Activated naive CD4-positive, alpha-beta T cell treated with anti-CD3 and anti-CD28 coated beads, Interleukin-2, amount 50 U/mL, for 72 hours (primary cell): Measurements from ENCODE around the gene EIF4G3. TPM values are rescaled to one million over a fixed set of nuclear protein-coding genes. Genes with fewer than 3 reads are reported as not detected.

Experiments
- ATAC-seq, 2 donors: fragments of 150-1000 bp; cut with Tn5 transposase; 2 replicates each; pipeline ENCODE4 v1.10.0; 2021; ENCODE audit warnings: mild to moderate bottlenecking in 2 of 2, moderate library complexity in 2 of 2
- DNase-seq, 2 donors: peaks; one replicate each; pipeline ENCODE4 v3.0.0; 2021 to 2022; ENCODE audit warnings: low spot score in 2 of 2
- H3K27ac Mint-ChIP-seq, 2 donors: one replicate each; pipeline ENCODE4 v1.8.0; 2022; ENCODE audit warnings: mild to moderate bottlenecking in 2 of 2, mixed read lengths in 2 of 2
- H3K36me3 Mint-ChIP-seq, 2 donors: one replicate each; pipeline ENCODE4 v1.8.0; 2022; ENCODE audit warnings: mixed read lengths in 2 of 2
- H3K9me3 Mint-ChIP-seq, 2 donors: one replicate each; pipeline ENCODE4 v1.8.0; 2022; ENCODE audit warnings: mixed read lengths in 2 of 2
- total RNA-seq, 2 donors: library from RNA; stranded (reverse); gene quantifications; one replicate each; pipeline ENCODE4 v1.2.3, GENCODE V29; 2022

Gene EIF4G3
- total RNA-seq, 2 donors from 2014 or later = 38.4 to 45.1 TPM

DNA sequence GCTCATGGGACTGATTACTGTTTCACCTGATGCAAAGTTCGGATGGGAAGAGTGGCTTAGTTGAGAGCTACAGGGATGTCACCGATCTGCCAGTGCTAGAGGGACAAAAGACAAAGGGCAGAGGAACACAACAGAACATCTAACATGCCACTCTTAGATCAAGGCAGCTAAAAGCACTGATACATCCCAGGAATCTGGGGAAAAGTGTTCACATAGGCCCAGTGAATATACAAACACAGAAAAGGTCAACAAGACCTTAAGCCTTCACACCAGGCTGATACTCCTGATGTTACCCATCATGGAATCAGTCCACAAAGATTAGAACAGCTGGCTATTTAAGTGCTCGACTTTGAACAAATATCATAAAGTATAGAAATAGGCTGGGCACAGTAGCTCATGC lies 163.2 kb downstream of the EIF4G3 start:
- no peak overlapping the region for H3K27ac Mint-ChIP-seq
- ATAC-seq (no peak), DNase-seq (no peak)

DNA sequence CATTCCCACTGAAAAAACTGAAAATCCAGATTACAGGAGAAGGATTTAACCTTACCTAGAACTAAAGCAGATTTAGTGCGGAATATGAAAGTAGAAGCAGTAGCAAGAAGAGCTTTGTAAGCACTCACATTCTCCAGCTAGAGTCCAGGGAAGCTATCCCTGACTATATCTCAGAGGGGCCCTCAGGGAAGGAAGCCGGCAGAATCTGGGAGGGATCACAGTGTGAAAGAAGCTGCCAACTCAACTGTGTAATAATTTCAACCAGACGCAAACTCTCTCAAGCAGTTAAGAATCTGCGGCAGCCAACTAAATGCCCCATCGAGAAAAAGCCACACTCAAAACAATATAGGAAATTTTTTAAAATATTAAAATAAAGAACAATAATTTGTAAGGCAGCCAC lies 163.8 kb downstream of the EIF4G3 start:
- Mint-ChIP-seq H3K9me3 (no peaks in the 10 kb centered on the region), H3K27ac (no peak overlapping the region), H3K36me3 (peaks cover 6 to 7% of the 10 kb centered on the region in 2 donors)
- DNase-seq (no peak), ATAC-seq (no peak)

More for the DNA sequence above, 163.2 kb downstream of the EIF4G3 start:
- Mint-ChIP-seq H3K9me3 (no peaks in the 10 kb centered on the region), H3K36me3 (peaks cover 6 to 9% of the 10 kb centered on the region in 2 donors)

DNA sequence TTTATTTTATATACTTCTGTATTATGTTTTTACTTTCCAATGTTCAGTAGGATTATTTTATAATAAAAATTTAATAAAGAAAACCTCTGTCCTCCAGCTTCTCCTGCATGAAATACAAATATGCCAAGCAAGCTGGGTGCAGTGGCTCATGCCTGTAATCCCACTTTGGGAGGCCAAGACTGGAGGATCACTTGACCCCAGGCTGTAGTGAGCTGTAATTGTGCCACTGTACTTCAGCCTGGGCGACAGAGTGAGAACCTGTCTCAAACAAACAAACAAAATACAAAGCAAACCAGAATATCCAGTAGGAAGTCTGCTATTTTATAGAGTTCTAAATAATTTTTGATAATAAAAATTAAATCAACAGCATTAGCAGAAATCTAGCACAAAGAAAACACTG lies 168.8 kb downstream of the EIF4G3 start:
- ATAC-seq (no peak), DNase-seq (no peak)
- Mint-ChIP-seq H3K36me3 (no peaks in the 10 kb centered on the region), H3K9me3 (no peaks in the 10 kb centered on the region), H3K27ac (no peak overlapping the region)

DNA sequence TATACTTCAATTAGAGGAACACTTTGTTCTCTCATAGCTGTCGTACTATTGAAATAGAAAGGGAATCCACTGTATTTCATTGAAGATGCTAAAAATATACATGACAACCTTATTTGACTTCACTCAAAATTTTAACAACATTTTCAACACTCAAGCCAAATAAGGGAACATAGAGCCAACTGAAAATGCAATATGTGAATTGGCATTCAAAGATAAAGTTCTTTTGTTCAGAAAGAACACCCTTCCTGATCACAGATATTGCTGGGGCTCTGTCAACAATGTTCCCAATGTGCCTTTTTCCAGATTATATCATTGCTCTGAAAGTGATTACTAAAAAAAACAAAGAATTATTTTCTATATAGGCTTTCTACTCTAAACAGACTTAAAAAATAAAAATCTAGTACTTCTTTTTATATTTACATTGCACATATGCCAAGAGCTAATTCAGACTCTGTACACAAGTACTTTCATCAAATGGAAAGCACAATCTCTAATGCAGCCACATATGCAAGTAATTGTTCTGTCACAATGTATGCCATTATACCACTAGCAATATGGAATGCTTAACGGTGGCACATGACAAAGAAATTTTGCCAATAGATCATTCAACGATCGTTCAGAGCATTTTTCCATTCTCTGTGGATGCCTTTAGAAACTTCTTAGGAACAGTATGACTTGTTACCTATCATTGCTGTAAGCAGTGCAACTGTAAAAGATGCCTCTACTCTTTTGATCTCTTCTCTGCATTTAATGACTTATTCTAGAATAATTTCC lies 171.0 kb downstream of the EIF4G3 start:
- no peak for DNase-seq
- H3K36me3 Mint-ChIP-seq = no peaks in the 10 kb centered on the region

DNA sequence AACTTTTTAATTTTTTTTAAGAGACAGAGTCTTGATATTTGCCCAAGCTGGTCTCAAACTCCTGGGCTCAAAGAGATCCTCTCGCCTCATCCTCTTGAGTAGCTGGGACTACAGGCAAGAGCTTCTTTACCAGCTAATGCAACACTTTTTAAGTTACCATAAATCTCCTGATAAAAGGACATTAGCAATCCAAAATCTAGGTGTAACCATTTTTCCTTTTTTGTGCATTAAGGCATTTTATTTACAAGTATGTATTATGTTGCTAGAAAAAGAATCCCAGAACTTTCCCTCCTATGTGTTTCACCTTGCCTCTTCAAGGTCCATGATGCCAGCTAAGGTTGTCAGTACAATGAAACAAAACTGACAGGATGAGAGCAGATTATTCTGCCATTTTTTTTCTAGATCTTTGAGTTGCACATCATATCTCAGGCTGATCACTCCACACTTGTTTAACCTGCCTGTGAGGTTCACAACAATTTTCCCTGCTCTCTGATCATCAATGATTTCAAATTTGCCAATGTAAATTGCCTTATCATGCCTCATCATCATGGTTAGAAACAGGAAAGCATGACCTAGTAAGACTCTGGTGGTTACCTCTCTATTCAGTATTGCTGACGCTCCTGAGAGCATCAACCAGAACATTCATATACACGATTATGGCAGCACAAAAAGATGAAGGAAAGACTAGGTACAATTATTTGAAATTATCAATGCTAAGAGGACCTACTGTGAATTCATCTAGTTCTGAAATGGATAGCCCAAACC lies 173.2 kb downstream of the EIF4G3 start:
- no peak for ATAC-seq
- Mint-ChIP-seq H3K27ac (no peak overlapping the region), H3K36me3 (no peaks in the 10 kb centered on the region), H3K9me3 (no peaks in the 10 kb centered on the region)
- DNase-seq = no peak

More for the DNA sequence above, 171.0 kb downstream of the EIF4G3 start:
- H3K27ac Mint-ChIP-seq = no peak overlapping the region
- no peaks in the 10 kb centered on the region for H3K9me3 Mint-ChIP-seq
- ATAC-seq = no peak

DNA sequence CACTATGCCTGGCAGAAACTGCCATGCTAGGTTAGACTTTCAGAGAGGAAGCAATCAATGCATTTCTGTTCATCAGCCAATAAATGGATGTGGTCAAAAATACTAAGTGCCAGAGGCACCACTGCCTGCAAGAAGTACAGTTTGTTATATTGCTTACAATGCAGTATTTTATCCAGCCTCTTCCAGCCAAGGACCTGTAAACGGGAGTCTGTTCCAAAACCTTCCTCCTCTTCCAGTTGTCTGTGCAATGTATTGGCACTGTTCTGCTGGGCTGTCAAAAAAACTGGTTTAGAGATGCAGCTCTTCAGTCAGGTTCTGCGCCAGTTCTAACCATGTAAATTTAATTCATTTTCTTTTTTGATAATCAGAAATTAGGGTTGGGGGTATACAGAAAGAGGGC lies 175.7 kb downstream of the EIF4G3 start:
- DNase-seq (no peak), ATAC-seq (no peak)
- H3K9me3 Mint-ChIP-seq = no peaks in the 10 kb centered on the region
- no peak overlapping the region for H3K27ac Mint-ChIP-seq
- H3K36me3 Mint-ChIP-seq = no peaks in the 10 kb centered on the region

DNA sequence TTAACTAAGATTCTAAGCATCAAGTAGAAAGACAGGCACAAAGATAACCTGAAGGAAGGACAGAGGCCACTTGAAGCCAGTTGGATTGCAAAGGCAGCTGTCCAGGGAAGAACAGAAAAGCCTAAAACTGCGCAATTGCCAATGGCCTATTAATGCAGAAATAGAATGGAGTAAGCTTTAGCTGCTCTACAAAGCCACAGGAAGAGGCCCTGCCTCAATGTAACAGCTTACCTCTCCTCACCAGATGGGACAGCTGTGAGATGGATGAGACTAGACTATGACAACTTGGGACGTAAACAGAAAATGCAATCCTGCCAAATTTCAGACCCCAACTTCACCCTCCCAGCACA lies 176.5 kb downstream of the EIF4G3 start:
- no peak for ATAC-seq
- no peak overlapping the region for H3K27ac Mint-ChIP-seq

DNA sequence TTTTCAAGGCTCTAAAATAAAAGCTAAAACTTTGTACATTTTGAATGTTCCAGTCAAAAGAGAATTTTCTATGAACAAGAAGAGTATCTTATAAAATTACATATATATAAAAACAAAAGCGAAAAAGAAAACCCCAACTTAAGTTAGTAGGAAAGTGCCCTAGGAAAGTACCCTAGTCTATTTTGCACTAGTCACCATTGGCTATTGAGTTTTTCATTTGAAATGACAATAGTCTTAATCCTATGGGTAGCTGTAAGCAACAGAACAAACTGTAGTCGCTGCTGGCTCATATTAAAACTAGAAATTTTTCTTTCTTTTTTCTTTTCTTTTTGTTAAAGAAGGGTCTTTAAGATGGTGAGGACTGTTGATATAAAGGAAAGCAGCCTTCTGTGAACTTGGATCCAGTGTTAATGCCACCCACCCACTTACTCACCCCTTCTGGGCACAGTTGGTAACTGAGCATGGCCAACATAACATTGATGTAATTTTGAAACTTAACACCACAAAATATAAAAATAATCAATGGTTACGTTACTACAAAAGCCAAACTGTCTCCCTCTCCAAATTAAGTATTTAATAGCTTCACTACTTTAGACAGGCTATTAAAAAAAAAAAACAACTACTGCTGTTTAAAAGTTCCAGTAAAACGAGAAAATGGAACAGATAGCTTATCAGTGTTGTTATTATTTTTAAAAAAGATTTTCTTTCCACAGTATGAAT lies 177.0 kb downstream of the EIF4G3 start:
- DNase-seq (no peak), ATAC-seq (no peak)
- Mint-ChIP-seq H3K27ac (no peak overlapping the region), H3K36me3 (no peaks in the 10 kb centered on the region), H3K9me3 (no peaks in the 10 kb centered on the region)

More for the DNA sequence above, 176.5 kb downstream of the EIF4G3 start:
- no peak for DNase-seq
- Mint-ChIP-seq H3K9me3 (no peaks in the 10 kb centered on the region), H3K36me3 (no peaks in the 10 kb centered on the region)

DNA sequence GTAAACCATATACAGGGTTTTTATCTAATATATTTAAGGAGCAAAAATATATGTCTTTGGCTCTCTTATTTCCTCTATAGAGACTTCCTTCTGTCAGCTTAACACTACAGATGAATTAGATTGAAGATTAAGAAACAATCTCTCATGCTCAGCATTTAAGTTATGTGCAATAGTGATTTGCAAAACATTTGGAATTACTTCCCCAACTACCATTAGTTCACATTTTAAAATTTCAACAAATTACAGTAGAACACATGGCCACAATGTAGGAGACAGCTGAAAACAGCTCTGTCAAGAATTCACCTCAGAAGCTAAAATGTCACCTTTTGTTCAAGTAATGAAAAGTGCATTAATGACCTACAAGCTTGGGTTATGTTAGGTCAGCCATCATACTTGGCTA lies 177.9 kb downstream of the EIF4G3 start:
- no peaks in the 10 kb centered on the region for H3K9me3 Mint-ChIP-seq
- no peaks in the 10 kb centered on the region for H3K36me3 Mint-ChIP-seq
- DNase-seq = no peak
- no peak for ATAC-seq
- no peak overlapping the region for H3K27ac Mint-ChIP-seq

DNA sequence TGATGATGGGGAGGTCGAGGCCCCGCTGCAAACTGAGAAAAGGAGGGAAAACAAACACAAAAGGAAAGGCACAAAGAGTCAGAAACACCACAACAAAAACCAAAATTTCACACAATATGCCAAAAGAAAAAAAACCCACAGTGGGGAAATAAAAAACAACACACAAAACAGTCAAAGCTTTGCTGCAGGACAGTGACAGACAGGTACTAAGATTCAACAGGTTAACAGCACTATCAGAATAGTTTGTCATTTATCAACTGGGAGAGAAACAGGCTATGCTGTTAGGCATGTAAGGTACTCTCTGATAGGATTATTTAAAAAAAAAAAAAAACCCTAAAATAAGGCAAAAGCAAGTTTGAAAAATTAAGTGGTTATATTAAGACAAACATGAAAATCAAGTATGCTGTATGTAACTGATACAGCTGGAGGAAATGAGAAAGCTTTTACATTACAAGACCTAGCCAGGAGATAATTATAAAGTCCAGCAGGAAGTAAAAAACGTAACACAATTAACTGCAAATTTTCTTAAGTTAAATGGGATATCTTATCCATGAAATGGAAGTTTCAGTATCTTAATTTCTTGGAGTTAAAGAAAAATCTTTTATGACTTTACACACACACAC lies 179.0 kb downstream of the EIF4G3 start:
- ATAC-seq (no peak), DNase-seq (no peak)
- no peak overlapping the region for H3K27ac Mint-ChIP-seq
- H3K36me3 Mint-ChIP-seq = no peaks in the 10 kb centered on the region
- no peaks in the 10 kb centered on the region for H3K9me3 Mint-ChIP-seq

DNA sequence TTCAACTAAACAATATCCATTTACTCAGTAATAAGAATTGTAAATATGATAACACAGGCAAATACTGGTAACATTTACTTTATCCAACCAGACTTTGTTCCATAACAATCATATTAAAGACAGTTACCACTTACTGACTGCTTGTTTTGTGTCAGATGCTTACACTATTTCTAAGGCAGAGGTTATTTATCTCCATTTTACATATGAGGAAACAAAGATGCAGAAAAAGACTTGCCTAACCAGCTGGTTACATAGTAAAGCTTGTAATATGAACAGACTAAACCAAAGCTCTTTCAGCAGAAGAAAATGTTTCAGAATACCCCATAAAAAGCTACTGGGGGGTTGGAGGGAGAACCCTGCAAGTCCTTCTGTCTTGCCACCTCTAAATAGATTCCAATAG lies 180.1 kb downstream of the EIF4G3 start:
- Mint-ChIP-seq H3K9me3 (no peaks in the 10 kb centered on the region), H3K27ac (no peak overlapping the region), H3K36me3 (no peaks in the 10 kb centered on the region)
- DNase-seq (no peak), ATAC-seq (no peak)

DNA sequence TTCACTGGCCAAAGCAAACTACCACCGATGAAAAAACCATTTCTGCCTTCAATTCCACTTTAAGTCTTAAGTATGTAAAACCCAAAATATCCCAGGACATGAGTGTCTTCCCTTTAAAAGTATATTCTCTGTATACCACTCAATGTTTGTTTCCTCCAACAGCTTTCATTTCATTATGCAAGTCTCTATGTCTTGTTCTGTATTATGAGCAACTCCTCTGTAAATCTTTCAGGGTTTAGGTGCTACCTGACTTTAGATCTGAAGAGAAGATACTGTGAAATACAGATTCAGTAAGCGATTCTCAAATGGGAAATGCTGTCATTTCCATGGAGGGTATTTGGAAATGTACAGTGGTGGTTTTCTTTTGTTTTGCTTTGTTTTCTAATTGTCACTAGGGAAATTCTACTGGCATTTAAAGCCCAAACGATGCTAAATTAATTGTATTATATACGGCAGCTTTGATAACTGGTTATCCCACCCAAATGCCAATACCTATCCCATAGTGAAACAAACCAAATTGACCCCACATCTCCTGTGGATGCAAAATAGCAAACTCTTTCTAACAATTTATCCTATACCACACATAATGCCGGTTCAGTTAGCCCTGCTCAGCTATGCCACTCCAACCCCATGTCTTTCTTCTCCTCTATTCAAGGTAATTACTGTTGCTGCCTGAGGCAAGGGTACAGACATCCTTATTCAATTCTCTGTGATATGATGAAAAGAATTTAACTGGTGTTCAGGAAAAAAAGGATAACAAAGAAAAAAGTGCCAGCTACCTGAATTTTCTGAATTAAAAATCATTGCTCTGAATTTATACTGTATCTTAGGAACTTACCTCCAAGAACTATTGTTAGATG lies 182.8 kb downstream of the EIF4G3 start:
- no peaks in the 10 kb centered on the region for H3K9me3 Mint-ChIP-seq
- ATAC-seq (no peak), DNase-seq (no peak)
- no peak overlapping the region for H3K27ac Mint-ChIP-seq
- H3K36me3 Mint-ChIP-seq = no peaks in the 10 kb centered on the region

DNA sequence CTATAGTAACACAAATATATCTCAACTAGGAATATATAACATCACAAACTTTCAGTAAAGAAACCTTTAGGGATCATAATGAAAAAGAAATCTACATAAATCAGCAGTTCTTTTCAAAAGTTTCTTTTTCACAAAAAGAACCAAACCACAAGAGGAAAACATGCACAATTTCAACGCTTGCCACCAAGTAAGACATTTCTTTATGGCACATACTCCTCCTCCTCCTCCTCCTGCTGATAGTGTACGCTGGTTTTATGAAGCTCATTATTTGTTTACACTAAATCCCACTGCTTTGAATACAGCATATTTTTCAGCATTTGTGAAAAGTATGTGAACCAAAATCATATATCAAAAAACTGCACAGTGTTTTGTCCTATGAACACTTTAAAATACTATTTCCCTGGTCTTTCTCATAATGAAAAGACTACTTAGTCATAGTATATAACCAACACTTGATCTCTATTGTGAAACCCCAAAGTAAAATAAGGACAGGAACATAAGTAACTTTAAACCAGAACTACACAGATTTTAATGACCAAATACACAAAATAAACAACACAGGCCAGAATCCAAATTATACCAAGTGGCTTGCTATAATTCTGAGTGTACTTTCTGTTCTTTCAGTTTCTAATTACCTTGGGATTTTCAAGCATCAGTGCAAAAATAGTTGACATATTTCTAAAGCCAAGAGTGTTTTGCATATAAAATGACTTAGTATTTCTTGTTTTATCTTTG lies 184.2 kb downstream of the EIF4G3 start:
- DNase-seq = no peak
- H3K9me3 Mint-ChIP-seq = no peaks in the 10 kb centered on the region
- peak overlapping the region in 1 of 2 donors; percentile 76 for H3K27ac Mint-ChIP-seq
- peak in 1 of 2 donors; percentile 93 for ATAC-seq
- no peaks in the 10 kb centered on the region for H3K36me3 Mint-ChIP-seq

DNA sequence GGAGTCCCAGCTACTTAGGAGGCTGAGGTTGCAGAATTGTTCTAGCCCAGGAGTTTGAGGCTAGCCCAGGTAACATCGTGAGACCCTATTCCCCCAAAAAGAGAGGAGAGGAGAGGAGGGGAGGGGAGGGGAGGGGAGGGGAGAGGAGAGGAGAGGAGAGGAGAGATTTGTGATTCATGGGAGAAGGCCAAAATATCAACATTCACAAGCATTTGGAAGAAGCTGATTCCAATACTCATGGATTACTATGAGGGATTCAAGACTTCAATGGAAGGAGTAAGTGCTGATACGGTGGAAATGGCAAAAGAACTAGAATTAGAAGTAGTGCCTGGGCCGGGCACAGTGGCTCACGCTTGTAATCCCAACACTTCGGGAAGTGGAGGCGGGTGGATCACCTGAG lies 187.8 kb downstream of the EIF4G3 start:
- H3K9me3 Mint-ChIP-seq = no peaks in the 10 kb centered on the region

More for the DNA sequence above, 187.8 kb downstream of the EIF4G3 start:
- DNase-seq = no peak
- no peaks in the 10 kb centered on the region for H3K36me3 Mint-ChIP-seq
- no peak overlapping the region for H3K27ac Mint-ChIP-seq
- ATAC-seq = no peak
